CD4-positive, alpha-beta T cell treated with Interferon alpha-2 for 1 hour (primary cell): Measurements from ENCODE around the gene EIF3F.
A peak's percentile ranks its signal among the peaks of the same experiment; 100 is the strongest.

ENCODE experiments used
- DNase-seq, 2 donors: peaks; one replicate each; pipeline ENCODE4 v3.0.0-alpha.2; 2020 to 2022

The EIF3F gene

DNA sequence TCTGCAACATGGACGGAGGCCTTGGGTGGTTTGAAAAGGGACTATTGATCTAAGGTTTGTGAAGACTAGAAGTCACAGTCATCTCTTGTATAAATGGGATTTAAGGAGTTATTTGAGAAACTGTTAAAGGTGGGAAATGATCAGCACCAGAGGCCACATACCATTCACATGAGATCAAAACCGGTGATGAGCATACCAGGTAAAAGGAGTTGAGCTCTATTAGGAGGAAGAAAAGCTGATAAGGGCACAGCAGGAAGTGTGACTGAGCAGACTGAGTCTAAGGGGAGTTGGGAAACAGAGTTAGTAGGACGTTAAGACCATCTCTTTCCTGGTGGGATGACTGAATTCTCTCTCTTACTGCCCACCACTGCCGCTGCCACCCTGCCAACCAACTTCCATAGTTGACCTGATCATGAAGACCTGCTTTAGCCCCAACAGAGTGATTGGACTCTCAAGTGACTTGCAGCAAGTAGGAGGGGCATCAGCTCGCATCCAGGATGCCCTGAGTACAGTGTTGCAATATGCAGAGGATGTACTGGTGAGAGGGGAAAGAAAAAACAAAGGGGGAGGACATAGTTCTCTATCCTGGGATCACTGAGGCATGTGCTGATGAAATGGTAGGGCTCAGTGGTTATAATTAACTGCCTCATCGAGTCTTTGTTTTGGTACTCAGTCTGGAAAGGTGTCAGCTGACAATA is 7.6 kb downstream of the EIF3F start:
- DNase-seq: no peak

DNA sequence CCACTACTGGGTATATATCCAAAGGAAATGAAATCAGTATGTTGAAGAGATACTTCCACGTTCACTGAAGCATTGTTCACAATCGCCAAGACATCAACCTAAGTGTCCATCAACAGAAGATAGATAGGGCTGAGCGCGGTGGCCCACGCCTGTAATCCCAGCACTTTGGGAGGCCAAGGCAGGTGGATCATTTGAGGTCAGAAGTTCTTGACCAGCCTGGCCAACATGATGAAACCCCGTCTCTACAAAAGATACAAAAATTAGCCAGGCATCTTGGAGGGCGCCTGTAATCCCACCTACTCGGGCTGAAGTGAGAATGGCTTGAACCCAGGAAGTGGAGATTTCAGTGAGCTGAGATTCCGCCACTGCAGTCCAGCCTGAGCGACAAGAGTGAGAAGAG is 12.7 kb downstream of the EIF3F start:
- no peak for DNase-seq

DNA sequence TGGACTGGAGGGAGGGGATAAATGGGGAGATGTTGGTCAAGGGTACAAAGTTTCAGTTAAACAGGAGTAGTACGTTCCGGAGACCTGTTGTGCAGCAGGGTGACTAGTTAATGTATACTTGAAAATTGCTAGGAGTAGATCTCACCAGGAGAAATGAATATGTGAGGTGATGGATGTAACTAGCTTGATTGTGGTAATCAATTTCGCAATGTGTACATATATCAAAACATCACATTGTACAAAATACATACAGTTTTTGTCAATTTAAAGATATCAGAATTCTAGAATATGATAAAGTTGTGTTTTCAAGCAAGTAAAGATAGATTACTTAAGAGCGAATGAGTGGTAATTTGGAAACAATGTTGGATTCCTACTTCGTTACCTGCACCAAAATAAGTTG is 13.3 kb downstream of the EIF3F start:
- no peak for DNase-seq

DNA sequence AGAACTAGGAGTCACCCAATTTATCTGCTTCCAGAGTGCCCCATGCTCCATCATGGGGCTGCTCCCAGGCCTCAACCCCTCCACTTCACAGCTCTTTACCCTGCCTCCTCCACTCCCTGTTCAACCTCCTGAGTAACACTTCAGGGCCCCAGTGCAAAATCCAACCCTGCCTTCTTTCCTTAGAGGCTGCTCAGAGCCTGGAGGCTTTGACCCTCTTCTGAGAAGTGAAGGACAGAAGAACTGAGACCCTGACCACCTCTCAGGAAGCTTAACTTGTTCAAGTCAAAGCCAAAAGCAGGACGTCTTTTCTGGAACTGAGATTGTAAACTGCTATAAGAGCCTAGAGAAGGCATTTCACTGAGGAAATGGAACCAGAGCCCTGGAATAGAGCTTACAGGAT is 15.5 kb downstream of the EIF3F start:
- DNase-seq: no peak

DNA sequence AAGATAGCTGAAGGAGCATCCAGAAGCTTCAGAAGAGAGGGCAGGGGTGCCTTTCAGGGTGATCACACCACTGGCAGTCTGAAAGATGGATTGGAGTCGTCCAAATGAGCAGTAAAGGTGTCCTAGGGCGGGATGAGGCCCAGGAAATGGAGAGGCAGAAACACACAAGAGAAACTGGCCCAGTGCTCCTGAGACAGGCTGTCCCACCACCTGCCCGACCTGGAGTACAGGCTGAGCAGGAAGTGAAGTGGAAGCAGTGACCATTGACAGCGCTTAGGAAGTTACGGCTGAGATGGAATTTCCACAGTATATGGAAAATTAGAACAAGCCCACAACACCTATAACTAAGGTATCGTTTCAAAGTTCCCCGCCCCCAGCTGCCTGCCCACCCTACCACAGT is 16.1 kb downstream of the EIF3F start:
- DNase-seq: no peak

DNA sequence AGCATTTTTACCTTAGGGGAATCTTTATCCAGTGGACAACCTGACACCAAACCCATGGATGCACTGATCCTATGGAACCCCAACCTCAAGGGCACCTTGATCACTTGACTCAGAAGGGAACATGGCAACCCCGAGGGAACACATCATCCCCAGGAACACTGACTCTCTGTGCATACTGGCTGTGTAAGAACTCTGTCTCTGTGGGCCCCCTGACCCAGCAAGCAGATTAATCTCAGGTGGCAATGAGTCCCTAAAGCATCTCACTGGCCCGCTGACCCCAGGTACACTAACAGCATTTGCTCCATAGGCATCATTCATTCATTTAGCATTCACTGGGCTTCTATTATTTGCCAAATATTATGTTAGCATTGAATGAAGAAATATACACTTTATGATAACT is 16.9 kb downstream of the EIF3F start:
- no peak for DNase-seq

DNA sequence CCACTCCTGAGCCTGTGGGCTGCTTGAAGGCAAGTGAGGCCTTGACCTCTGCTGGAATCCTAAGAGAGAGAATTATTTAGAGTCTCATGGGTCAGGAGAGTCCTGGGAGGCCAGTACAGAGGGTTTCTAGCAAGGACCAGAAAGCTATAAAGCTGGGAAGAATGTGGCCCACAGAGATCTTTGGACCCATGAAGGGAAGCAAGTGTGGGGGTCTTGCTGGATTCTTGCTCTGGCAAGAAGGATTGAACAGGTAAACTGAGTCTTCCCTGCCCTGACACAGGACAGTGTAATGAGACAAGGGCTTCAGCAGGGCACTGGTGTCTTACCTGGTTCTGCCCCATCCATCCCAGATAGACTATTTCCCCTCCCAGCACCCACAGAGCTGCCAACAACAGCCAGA is 18.4 kb downstream of the EIF3F start:
- DNase-seq: no peak

DNA sequence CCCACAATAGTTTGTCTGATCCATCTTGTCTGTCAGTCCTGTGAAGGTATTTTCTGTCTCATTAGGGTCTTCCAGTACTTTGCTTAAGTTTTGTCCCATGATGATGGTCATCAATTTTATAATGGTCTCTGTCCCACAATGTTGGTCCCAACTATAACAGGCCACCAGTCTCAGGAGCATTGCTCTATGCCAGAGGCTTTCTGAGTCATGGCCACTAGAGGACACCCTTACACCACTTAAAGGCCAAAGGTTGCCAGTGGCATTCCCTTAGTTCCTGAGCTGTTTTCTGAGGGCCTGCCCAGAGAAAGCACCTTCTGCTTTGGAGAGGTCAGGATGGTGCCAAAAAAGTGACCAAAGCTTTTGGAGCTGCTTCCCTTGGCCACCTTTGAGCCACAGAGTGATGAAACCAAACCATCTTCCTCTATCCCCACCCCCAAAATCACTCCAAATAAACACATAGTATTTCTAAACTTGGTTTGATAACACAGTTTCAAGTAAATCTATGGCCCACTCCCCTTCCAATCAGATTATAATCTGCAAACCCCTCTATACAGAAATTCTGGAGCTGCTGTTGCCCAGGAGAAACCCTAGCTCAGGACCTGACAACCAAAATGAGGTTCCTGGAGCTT is 19.3 kb downstream of the EIF3F start:
- peak; percentile 18 to 61 for DNase-seq

DNA sequence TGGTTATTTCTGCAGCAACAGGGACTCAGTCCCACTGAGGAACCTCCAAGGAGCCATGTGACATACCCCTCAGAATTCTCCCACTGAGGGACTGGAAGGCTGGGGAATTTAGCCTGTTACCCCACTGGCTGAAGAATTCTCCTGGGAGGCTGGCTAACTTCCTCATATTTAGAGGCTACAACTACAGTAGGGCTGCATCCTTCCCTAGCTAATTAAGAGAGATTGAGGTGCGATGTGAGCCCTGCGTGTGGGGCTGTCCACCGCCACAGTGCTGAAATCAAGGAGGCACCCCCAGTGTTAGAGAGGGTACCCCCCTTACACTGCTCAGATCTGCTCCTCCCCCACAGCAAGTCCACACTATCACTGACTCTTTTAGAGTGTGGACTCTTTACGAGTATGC is 21.1 kb downstream of the EIF3F start:
- DNase-seq: no peak

DNA sequence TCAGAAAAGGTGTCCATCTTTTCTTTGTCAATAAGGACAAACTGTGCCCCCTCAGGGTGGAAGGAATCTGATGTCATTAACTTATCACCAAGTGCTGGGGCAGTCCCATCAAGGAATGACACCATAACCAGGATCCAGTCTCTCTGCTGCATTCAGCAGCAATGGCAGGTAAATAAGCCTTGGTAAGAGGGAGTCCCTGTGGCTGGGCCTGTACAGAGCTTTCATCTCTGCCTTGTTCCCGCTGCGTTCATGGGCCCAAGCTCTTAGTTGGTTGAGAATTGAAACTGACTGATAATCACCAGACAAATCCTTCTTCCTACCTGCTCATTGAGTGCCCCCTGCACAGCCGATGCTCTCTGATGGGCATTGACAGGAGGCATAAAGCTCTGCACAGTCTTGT is 22.7 kb downstream of the EIF3F start:
- DNase-seq: no peak

DNA sequence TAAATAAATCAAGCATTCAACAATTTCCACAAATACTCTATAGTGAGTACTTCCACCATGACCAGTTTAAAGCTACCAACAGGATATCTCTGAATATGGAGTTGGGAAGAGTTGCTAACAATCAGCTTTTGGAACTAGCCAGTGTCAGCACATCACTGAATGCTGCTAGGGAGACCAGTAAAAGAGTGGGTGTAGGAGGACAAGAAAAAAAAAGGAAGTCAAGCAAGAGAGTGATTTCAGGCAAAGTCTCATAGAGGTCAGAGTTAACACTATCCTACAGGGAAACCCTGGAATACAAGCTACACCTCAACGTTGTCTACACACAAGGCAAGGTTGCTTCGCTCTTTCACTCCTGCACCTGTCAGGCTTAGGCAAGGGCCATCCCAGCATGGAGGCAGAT is 24.2 kb downstream of the EIF3F start:
- DNase-seq: no peak

DNA sequence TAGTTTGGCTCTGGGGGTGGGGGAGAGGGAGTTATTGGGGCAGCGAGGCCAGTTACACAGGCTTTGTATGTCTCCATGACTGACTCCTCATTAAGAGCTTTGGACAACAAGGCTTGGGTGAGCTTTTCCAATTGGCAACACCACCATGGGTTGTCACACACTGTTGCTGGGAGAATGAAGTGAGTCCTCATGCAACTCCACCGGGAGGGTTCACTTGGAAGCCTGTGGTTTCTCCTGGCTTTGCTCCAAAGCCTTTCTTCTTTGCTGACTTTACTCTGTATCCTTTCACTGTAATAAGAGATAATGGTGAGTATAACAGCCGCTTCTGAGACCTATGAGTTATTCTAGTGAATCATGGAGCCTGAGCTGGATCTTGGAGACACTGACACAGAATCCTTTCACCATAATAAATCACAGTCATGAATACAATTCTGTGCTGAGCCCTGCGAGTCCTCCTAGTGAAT is 24.9 kb downstream of the EIF3F start:
- DNase-seq: no peak

DNA sequence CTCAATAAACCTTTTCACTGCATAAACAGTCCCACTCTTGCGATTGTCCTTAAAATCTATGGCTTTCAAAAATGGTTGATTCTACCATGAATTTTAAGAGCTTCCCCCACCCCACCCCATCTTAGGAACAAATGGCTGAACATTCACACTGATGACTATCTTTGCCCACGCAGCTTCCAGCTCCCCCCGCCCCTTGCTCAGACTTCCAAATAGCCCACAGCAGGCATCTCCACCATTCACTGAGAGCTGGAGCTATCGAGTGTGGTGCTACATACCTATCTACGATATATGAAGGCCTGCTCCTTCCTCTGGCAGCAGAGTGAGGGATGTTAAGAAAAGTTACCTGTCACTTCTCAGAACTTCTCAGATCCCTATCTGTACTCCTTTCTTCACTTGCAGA is 26.7 kb downstream of the EIF3F start:
- DNase-seq: no peak

DNA sequence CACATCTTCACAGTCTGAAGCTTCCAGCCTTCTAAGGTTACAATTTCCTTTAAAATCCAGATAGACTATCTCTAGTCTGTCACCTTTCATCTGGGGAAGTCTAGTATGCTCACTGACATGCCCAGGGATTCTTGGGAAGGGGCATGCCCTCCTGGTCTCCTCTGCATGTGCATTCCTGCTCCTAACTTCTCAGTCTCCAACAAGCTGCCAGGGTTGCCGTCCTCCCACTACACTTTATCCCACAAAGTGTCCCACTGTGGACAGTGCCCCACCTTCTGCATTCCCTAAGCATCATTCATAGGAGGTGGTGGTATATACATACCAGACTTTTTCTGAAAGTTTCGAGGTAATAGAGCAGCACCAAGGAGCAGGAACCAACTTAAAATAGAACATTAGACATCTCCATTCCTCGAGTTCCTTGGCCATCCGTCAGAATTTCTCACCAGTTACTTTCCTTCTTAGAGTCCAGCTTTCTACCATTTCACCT is 28.7 kb downstream of the EIF3F start:
- no peak for DNase-seq

DNA sequence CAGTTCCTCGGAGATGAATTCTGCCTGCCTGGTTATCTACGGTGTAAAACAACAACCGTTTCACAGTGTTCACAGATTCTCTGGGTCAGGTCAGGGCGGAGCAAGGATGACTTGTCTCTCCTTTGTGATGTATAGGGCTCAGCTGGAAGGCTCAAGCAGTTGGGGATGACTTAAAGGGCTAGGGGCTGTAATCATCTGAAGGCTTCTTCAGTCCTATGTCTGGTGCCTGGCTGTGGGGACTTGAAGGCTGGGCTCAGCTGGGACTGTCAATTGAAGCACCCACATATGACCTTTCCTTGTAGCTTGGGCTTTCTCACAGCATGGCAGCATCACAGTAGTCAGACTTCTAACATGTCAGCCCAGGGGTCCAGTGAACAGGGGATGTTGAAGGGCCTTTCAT is 29.3 kb downstream of the EIF3F start:
- DNase-seq: no peak

DNA sequence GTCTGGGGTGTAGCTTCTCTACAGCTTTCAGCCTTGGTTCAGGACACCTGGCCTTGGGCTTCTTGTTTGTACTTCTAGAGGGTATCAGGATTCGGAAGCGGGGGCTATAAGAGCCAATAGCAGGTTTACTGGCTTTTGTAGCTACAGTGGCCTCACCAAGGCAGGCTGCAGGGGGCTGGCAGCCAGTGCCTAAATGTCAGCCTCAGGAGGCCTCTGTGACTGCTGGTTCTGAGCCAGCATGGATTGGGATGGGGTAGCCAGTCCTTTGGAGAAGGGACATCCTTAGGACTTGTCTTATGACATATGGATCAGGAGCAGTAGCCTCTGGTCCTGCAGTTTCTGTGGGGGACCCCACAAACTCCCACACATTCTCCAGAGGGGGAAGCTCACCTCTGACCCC is 29.9 kb downstream of the EIF3F start:
- no peak for DNase-seq

DNA sequence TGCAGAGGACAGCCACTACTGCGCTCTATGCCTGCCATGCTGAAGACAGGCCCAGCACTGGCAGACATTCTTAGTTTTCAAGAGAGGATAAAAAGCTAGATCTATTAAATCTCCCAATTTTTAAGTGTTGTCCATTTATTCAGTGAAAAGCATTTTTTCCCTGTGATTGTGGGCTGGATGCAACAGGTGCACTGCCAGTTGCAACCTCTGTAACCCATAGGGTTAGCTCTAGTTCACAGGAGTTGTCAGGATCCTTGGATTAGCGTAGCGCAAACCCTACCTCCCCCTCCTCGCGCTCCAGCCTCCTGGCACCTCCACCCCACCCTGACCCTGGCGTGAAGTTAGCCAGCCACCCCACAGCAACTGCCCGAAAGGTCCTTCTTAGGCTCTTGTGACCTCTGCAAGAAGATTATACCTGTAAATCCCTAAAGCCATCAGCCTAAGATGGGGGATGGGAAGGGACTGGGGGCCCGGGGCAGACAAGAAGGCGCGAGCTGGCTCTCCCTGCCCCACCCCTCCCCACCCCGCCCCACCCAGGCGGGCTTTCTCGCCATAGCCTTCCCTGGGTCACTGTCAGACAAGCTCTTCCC is 30.9 kb downstream of the EIF3F start:
- no peak for DNase-seq

DNA sequence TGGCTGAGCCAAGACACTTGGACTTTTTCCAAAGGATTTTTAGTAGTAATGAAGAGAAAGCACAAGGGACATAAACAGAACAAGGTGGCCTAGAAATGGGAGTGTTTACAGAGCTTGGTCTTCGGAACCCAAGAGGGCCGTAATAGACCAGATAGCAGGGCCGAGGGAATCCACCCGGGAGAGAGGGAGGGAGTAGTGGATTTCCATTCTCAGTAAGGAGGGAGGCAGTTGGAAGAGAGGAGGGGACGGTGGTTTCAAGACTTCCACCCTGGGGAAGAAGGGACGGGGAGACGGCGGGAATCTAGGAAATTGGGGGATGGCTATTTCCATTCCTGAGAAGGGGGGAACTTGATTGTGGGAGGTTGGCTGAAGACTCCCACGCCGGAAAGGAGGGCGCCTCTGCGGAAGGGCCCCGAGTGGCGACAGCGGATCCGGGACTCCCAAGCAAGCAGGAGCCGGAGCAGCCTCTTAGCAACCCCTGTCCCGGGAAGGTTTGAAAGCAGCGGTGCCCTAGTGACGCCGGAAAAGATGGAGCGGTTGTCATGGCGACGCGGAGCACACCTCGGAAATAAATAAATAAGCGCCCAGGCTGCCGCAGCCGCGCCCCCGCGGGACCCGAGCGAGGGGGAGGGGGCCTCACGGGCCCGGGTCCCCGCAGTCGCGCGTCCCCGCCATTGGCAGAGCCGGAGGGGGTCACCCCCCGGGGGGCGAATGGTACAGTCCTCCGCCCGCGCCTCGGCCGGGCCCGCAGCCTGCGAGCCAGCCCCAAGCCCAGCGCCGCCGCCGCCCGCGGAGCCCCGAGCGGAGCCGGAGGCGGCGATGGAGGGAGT is 31.6 kb downstream of the EIF3F start:
- DNase-seq: peak; percentile 84 to 86

DNA sequence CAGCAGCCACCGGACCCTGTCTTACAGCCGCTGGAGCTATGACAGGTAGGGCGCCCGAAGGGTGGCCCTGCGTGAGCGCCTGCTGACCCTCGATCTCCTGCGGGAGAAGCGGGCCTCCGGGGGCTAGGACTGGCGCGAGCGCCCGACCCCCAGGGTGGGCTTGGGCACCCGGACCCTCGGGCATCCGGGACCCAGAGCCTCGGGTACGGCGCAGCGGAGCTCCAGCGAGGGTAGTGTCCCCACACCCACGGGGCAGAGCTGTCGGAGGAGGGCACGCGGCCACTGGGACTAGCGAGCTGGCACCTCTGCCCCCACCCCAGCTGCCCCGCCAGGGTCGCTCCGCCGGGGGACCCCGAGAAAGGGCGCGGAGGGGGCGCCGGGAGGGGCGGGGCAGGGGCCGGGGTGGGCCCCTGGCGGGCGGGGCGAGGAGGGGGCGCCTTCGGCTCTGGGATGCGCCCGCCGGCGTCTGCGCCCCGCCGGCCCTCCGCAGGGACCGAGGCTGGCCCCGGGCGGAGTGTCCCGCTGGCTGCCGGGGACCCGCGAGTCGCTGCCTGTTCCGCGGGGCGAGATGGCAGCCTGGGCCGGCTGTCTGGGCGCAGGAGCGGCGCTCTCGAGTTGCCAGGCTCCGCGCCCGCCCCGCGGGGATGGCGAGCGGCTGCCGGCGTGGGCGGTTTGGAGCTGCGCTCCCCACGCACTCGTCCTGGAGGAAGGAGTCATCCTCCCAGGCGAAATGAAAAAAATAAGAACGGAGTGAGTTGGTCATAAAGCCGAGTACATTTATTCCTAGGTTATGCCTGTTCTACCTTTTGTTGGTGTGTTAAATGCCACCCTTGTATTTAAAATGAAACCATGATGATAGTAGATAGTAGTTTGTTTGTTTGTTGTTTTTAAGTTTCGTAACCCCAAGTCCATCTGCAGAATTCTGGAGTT is 32.4 kb downstream of the EIF3F start:
- peak in 1 of 2 donors; percentile 21 for DNase-seq

DNA sequence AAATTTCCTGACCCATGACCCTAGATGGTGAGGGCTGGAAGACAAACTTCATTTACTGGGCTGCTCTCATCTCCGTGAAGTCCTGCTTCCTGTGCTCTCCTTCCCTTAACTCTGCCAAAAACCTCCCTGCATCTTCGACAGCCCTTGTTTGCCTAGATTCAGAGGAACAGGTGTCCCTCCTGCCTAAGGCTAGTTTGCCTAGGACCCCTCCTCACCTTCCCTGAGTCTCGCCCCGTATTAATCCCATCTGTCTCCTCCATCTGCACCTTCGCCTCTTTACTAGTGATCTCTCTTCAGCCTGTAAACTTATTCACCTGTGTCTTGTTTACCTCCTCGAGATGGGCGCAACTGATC is 33.1 kb downstream of the EIF3F start:
- DNase-seq: no peak

DNA sequence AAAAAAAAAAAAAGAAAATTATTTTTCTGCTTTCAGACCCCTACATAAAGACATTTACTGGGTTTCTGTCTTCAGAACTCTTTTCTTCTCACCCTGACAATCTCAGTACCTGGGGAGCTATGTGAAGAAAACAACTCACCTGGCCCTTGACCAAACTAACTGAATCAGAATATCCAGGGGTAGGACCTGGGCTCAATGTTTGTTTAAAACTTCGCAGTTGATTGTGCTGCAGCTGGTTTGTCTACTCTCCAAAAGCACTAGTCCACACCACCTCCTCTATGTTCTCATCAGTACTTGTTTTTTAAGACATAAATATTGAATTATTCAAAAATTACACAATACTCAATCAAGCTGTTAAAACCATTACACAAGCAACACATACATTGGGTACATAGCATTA is 34.8 kb downstream of the EIF3F start:
- DNase-seq: no peak

DNA sequence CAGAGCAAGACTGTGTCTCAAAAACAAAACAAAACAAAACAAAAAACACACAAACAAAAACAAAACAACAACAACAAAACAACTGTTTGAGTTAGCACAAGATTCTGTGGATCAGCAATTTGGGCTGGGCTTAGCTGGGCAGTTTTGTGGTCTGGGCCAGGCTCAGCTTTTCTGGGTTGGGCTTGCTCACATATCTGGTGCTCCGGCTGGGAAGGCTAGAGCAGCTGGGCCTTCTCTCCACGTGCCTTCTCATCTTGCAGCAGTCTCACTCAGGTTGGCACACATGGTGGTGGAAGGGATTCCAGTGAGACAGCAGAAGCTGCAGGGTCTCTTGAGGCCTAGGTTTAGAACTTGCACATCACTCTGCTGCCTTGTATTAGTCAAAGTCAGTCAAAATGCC is 35.7 kb downstream of the EIF3F start:
- DNase-seq: no peak
